GM13977 (cell line): ENCODE measurements around the gene CRB2.

Experiments used
- DNase-seq: peaks from one replicate; pipeline ENCODE4 v3.0.0; 2012; ENCODE audit warnings: low spot score
- CTCF ChIP-seq: IDR thresholded peaks from 2 replicates; pipeline ENCODE4 v1.5.1; 2012; ENCODE audit warnings: mild to moderate bottlenecking, control low read depth; ENCODE audit not compliant: insufficient read depth; ENCODE audit errors: extremely low read depth, missing control alignments
- in situ Hi-C: fragments of 300-500 bp; cut with MboI; formaldehyde crosslinking; loops from one replicate; pipeline ENCODE4 v1.12.0; 2022; ENCODE audit warnings: low sequenced_read_pairs, low pct_unique_long_range_greater_than_20kb, mixed read lengths, inconsistent platforms; ENCODE audit not compliant: unreplicated experiment

Gene CRB2

GRCh38 chr9:123423311-123423640, 67.3 kb downstream of the CRB2 start:
- in situ Hi-C loops, result no loop called here
- no peak for TF ChIP-seq CTCF
- no peak for DNase-seq

- DNase-seq, result no peak
- in situ Hi-C loops, result no loop called here
- TF ChIP-seq CTCF, result no peak
Observed at GRCh38 chr9:123424131-123424530, 68.1 kb downstream of the CRB2 start.

- TF ChIP-seq CTCF, result no peak
- no peak for DNase-seq
- in situ Hi-C loops, result no loop called here
Observed at GRCh38 chr9:123424552-123425225, 68.7 kb downstream of the CRB2 start.

- no peak for DNase-seq
- no peak for TF ChIP-seq CTCF
- in situ Hi-C loops, result no loop called here
Observed at GRCh38 chr9:123425261-123425821, 69.3 kb downstream of the CRB2 start.

GRCh38 chr9:123425836-123426365, 69.9 kb downstream of the CRB2 start:
- TF ChIP-seq CTCF, result no peak
- DNase-seq, result no peak
- in situ Hi-C loops, result no loop called here

- peak; percentile 13 for TF ChIP-seq CTCF
- in situ Hi-C loops, result no loop called here
- DNase-seq, result peak; percentile 52
Observed at GRCh38 chr9:123426406-123426805, 70.4 kb downstream of the CRB2 start.
